SK-N-SH treated with all-trans-retinoic acid at 6 μM for 48 hours (cell line): ENCODE measurements around the gene TES.

Source experiments
- TOX ChIP-seq: fragments of 250-450 bp; sonication (Bioruptor Pico); IDR thresholded peaks from 2 replicates; pipeline ENCODE4 v1.8.0; 2021; ENCODE audit warnings: mild to moderate bottlenecking, moderate library complexity, borderline replicate concordance
- TF ChIP-seq, protein P1 (sequence below): fragments of 250-450 bp; sonication (Bioruptor Pico); IDR thresholded peaks from 2 replicates; pipeline ENCODE4 v1.5.0; 2020; ENCODE audit warnings: mild to moderate bottlenecking, moderate library complexity
- TF ChIP-seq, protein P2 (sequence below): fragments of 250-450 bp; sonication (Bioruptor Pico); IDR thresholded peaks from 2 replicates; pipeline ENCODE4 v1.5.1; 2020; ENCODE audit warnings: low read depth, mild to moderate bottlenecking, moderate library complexity

DNA sequence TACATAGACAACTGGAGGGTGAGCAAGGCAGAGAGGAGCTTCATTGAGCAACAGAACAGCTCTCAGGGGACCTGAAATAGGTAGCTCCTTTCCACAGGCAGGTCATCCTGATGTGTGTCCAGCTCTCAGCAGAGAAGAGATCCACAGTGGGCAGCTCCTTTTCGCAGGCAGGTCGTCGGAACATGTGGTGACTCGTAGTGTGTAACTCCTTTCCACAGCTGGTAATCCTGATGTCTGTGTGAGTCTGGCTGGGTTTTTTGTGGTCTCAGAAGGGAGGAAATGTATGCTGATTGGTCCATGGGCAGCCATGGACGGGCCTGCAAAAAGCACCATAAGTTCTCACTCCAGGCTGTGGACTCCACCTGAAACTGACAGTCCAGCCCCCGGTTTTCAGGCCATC, 24.4 kb upstream of the TES start:
- TF ChIP-seq TOX (CRISPR knock-in tag), result no peak
- TF ChIP-seq, protein P1, sequence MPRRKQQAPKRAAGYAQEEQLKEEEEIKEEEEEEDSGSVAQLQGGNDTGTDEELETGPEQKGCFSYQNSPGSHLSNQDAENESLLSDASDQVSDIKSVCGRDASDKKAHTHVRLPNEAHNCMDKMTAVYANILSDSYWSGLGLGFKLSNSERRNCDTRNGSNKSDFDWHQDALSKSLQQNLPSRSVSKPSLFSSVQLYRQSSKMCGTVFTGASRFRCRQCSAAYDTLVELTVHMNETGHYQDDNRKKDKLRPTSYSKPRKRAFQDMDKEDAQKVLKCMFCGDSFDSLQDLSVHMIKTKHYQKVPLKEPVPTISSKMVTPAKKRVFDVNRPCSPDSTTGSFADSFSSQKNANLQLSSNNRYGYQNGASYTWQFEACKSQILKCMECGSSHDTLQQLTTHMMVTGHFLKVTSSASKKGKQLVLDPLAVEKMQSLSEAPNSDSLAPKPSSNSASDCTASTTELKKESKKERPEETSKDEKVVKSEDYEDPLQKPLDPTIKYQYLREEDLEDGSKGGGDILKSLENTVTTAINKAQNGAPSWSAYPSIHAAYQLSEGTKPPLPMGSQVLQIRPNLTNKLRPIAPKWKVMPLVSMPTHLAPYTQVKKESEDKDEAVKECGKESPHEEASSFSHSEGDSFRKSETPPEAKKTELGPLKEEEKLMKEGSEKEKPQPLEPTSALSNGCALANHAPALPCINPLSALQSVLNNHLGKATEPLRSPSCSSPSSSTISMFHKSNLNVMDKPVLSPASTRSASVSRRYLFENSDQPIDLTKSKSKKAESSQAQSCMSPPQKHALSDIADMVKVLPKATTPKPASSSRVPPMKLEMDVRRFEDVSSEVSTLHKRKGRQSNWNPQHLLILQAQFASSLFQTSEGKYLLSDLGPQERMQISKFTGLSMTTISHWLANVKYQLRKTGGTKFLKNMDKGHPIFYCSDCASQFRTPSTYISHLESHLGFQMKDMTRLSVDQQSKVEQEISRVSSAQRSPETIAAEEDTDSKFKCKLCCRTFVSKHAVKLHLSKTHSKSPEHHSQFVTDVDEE, result no peak
- TF ChIP-seq, protein P2, sequence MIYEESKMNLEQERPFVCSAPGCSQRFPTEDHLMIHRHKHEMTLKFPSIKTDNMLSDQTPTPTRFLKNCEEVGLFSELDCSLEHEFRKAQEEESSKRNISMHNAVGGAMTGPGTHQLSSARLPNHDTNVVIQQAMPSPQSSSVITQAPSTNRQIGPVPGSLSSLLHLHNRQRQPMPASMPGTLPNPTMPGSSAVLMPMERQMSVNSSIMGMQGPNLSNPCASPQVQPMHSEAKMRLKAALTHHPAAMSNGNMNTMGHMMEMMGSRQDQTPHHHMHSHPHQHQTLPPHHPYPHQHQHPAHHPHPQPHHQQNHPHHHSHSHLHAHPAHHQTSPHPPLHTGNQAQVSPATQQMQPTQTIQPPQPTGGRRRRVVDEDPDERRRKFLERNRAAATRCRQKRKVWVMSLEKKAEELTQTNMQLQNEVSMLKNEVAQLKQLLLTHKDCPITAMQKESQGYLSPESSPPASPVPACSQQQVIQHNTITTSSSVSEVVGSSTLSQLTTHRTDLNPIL (CRISPR knock-in tag), result no peak
